GM23248 (cell line): ENCODE results near the gene PSD4. TPM values are rescaled to one million over a fixed set of nuclear protein-coding genes. Genes with fewer than 3 reads are reported as not detected.

Experiments used
- DNase-seq: peaks from one replicate; pipeline ENCODE4 v3.0.0-alpha.2; 2015
- H2AFZ ChIP-seq: fragments of 200-600 bp; sonication (generic); 2 replicates; pipeline ENCODE4 v1.6.1; 2016; ENCODE audit warnings: antibody characterized with exemption
- H3F3A ChIP-seq: fragments of 200-600 bp; sonication (generic); 2 replicates; pipeline ENCODE4 v1.6.1; 2016; ENCODE audit warnings: mild to moderate bottlenecking, antibody characterized with exemption, mixed run types; ENCODE audit not compliant: insufficient read depth
- H3K27ac ChIP-seq: fragments of 200-600 bp; sonication (generic); 2 replicates; pipeline ENCODE4 v1.5.1; 2016; ENCODE audit warnings: mild to moderate bottlenecking
- H3K27me3 ChIP-seq: fragments of 200-600 bp; sonication (generic); replicated peaks from 2 replicates; pipeline ENCODE4 v1.6.1; 2016; ENCODE audit warnings: mild to moderate bottlenecking; ENCODE audit not compliant: insufficient read depth
- H3K36me3 ChIP-seq: fragments of 200-600 bp; sonication (generic); 2 replicates; pipeline ENCODE4 v1.6.1; 2016; ENCODE audit warnings: low read depth, mild to moderate bottlenecking
- H3K4me1 ChIP-seq: fragments of 200-600 bp; sonication (generic); 2 replicates; pipeline ENCODE4 v1.6.1; 2016; ENCODE audit warnings: mild to moderate bottlenecking; ENCODE audit not compliant: insufficient read depth
- H3K4me2 ChIP-seq: fragments of 200-600 bp; sonication (generic); one replicate; pipeline ENCODE4 v1.6.1; 2016; ENCODE audit warnings: mild to moderate bottlenecking; ENCODE audit not compliant: unreplicated experiment
- H3K4me3 ChIP-seq: fragments of 200-600 bp; sonication (generic); 2 replicates; pipeline ENCODE4 v1.5.1; 2016; ENCODE audit warnings: mild to moderate bottlenecking
- H3K79me2 ChIP-seq: fragments of 200-600 bp; sonication (generic); 2 replicates; pipeline ENCODE4 v1.6.1; 2016; ENCODE audit warnings: mild to moderate bottlenecking; ENCODE audit not compliant: insufficient read depth
- H3K9ac ChIP-seq: fragments of 200-600 bp; sonication (generic); 2 replicates; pipeline ENCODE4 v1.6.1; 2016; ENCODE audit warnings: mild to moderate bottlenecking
- H3K9me2 ChIP-seq: fragments of 200-600 bp; sonication (generic); 2 replicates; pipeline ENCODE4 v1.6.1; 2016; ENCODE audit warnings: mixed run types, mild to moderate bottlenecking, moderate library complexity; ENCODE audit not compliant: insufficient read depth
- H3K9me3 ChIP-seq: fragments of 200-600 bp; sonication (generic); one replicate; pipeline ENCODE4 v1.6.1; 2017; ENCODE audit warnings: low read depth
- H4K20me1 ChIP-seq: fragments of 200-600 bp; sonication (generic); 2 replicates; pipeline ENCODE4 v1.6.0; 2016; ENCODE audit not compliant: insufficient read depth
- EZH2 ChIP-seq: fragments of 200-600 bp; sonication (generic); IDR thresholded peaks from 2 replicates; pipeline ENCODE4 v1.6.1; 2018; ENCODE audit warnings: antibody characterized with exemption, mild to moderate bottlenecking; ENCODE audit not compliant: insufficient read depth, poor library complexity, severe bottlenecking
- EZH2phosphoT487 ChIP-seq: fragments of 200-600 bp; sonication (generic); IDR thresholded peaks from 2 replicates; pipeline ENCODE4 v1.6.1; 2018; ENCODE audit warnings: antibody characterized with exemption, moderate library complexity, mild to moderate bottlenecking, low read depth; ENCODE audit not compliant: insufficient read depth
- WGBS, 2 experiments: methylation state at CpG; one replicate each; pipeline ENCODE4 v1.1.6; 2015 to 2017; ENCODE audit warnings: low lambda C conversion rate in 2 of 2, low coverage in 1 of 2; ENCODE audit errors: missing lambda C conversion rate in 2 of 2; 5-methylcytosine and 5-hydroxymethylcytosine counted together
- in situ Hi-C: fragments of 300-500 bp; cut with MboI; formaldehyde crosslinking; loops from 2 replicates; pipeline ENCODE4 v1.15.0; 2020
- polyA plus RNA-seq: library from polyadenylated mRNA; unstranded; fragments of >200 nt; fragmentation: Nextera tagmentation; extraction: Ambion mirVana; gene quantifications from 2 replicates; pipeline ENCODE4 v1.2.1, GENCODE V29; 2016
- total RNA-seq: library from RNA; depleted of rRNA; stranded (reverse); fragments of >200 nt; shearing (Covaris generic); gene quantifications from 2 replicates; pipeline ENCODE4 v1.2.3, GENCODE V29; 2014

PSD4 gene
- total and polyA plus RNA-seq, 2 experiments from 2014 or later = 1.1 to 6.1 TPM

GRCh38 chr2:113141451-113141850 lies 32.3 kb upstream of the PSD4 start:
- Histone ChIP-seq H3K79me2 (no peaks in the 10 kb centered on the region), H3K27me3 (no peaks in the 10 kb centered on the region), H3K9ac (no peak overlapping the region), H3K9me2 (no peaks in the 10 kb centered on the region), H3F3A (no peaks in the 10 kb centered on the region), H4K20me1 (no peaks in the 10 kb centered on the region), H3K9me3 (no peaks in the 10 kb centered on the region), H3K4me3 (no peak overlapping the region), H3K4me1 (no peaks in the 10 kb centered on the region), H3K27ac (no peak overlapping the region), H3K4me2 (no peak overlapping the region), H2AFZ (no peak overlapping the region), H3K36me3 (no peaks in the 10 kb centered on the region)
- no peak for TF ChIP-seq EZH2phosphoT487
- TF ChIP-seq EZH2 = no peak
- in situ Hi-C loops = no loop called here
- 88 to 89% methylated on average over 6 of the region's 6 CpGs for WGBS, 2 experiments
- DNase-seq = no peak

DNA sequence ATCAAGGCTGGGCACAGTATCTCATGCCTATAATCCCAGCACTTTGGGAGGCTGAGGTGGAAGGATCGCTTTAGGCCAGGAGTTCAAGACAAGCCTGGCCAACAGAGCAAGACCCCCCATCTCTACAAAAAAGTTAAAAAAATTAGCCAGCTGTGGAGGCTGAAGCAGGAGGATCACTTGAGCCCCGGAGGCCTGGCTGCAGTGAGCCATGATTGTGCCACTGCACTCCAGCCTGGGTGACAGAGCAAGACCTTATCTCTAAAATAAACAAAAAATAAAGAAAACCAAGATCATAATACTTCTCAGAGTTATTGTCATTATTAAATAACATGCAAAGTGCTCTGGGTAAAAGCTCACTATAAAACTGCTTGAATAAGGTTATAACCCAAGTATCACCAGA lies 31.5 kb upstream of the PSD4 start:
- H3K9me3 ChIP-seq = no peaks in the 10 kb centered on the region
- in situ Hi-C loops = no loop called here
- H2AFZ ChIP-seq = no peak overlapping the region
- DNase-seq = no peak
- H3K79me2 ChIP-seq = no peaks in the 10 kb centered on the region
- no peak overlapping the region for H3K27ac ChIP-seq
- no peaks in the 10 kb centered on the region for H3K4me1 ChIP-seq
- no peaks in the 10 kb centered on the region for H3F3A ChIP-seq
- no peak for TF ChIP-seq EZH2
- no peak for TF ChIP-seq EZH2phosphoT487
- no peaks in the 10 kb centered on the region for H3K9me2 ChIP-seq
- 81 to 94% methylated on average over 2 of the region's 2 CpGs for WGBS, 2 experiments
- H3K4me2 ChIP-seq = no peak overlapping the region
- H4K20me1 ChIP-seq = no peaks in the 10 kb centered on the region
- H3K27me3 ChIP-seq = no peaks in the 10 kb centered on the region
- no peak overlapping the region for H3K4me3 ChIP-seq
- no peaks in the 10 kb centered on the region for H3K36me3 ChIP-seq
- no peak overlapping the region for H3K9ac ChIP-seq

DNA sequence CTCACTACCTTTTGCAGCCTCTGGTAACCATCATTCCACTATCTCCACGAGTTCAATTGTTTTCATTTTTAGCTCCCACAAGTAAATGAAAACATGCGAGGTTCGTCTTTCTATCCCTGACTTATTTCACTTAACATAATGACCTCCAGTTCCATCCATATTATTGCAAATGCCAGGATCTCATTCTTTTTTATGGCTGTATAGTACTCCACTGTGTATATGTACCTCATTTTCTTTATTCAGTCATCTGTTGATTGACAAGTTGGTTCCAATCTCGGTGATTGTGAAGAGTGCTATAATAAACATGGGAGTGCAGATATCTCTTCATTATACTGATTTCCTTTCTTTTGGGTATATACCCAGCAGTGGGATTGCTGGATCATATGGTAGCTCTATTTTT lies 29.5 kb upstream of the PSD4 start:
- H3K4me1 ChIP-seq = no peaks in the 10 kb centered on the region
- no peaks in the 10 kb centered on the region for H3F3A ChIP-seq
- H3K9ac ChIP-seq = no peak overlapping the region
- no peaks in the 10 kb centered on the region for H3K27me3 ChIP-seq
- in situ Hi-C loops = no loop called here
- no peak for DNase-seq
- H3K36me3 ChIP-seq = no peaks in the 10 kb centered on the region
- H3K27ac ChIP-seq = no peak overlapping the region
- H3K4me2 ChIP-seq = no peak overlapping the region
- no peaks in the 10 kb centered on the region for H4K20me1 ChIP-seq
- TF ChIP-seq EZH2phosphoT487 (no peak), EZH2 (no peak)
- no peaks in the 10 kb centered on the region for H3K9me2 ChIP-seq
- H3K4me3 ChIP-seq = no peak overlapping the region
- no peaks in the 10 kb centered on the region for H3K79me2 ChIP-seq
- H3K9me3 ChIP-seq = no peaks in the 10 kb centered on the region
- 33 to 34% methylated on average over 4 of the region's 4 CpGs for WGBS, 2 experiments
- H2AFZ ChIP-seq = no peak overlapping the region

DNA sequence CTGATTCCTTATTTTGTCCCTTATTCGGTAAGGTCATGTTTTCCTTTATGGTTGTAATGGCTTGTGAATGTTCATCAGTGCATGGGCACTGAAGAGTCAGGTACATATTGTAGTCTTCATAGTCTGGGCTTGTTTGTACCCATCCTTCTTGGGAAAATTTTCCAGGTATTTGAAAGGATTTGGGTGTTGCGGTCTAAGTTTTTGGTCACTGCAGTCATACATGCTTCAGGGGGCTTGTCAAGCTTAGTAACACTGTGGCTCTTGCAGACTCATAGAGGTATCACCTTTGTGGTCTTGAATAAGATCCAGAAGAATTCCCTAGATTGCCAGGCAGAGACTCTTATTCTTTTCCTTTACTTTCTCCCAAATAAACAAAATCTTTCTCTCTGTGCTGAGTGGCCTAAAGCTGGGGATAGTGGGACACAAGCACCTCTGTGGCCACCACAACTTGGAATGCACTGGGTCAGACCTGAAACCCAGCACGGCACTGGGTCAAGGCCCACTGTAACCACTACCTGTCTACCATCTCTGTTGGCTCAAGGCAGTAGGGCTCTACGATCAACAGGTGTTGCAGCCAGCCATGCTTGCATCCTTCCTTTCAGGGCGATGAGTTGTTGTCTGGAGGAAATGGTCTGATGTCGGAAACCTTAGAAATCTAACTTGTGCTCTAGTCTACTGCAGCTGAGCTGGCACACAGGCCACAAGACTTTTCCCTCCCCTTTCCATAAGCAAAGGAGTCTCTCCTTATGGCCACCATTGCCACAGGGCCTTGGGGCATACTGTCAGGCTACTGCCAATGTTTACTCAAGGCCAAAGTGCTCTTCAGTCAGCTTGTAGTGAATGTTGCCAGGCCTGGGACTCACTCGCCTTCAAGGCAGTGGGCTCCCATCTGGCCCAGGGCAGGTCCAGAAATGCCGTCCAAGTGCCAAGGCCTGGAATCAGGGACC lies 24.9 kb upstream of the PSD4 start:
- Histone ChIP-seq H3F3A (no peaks in the 10 kb centered on the region), H3K4me2 (no peak overlapping the region), H3K9me2 (no peaks in the 10 kb centered on the region), H3K9ac (no peak overlapping the region), H3K79me2 (no peaks in the 10 kb centered on the region), H3K9me3 (no peaks in the 10 kb centered on the region), H3K27me3 (no peaks in the 10 kb centered on the region), H3K4me3 (no peak overlapping the region), H4K20me1 (no peaks in the 10 kb centered on the region), H3K36me3 (no peaks in the 10 kb centered on the region), H2AFZ (no peak overlapping the region), H3K4me1 (no peaks in the 10 kb centered on the region), H3K27ac (no peak overlapping the region)
- in situ Hi-C loops = no loop called here
- no peak for TF ChIP-seq EZH2
- 63 to 66% methylated on average over 8 of the region's 8 CpGs for WGBS, 2 experiments
- DNase-seq = no peak
